SU-DHL-6 (cell line): Measurements from ENCODE around the gene OPRM1.

Experiments
- H2AFZ ChIP-seq: fragments of 200-600 bp; sonication (generic); 2 replicates; pipeline ENCODE4 v1.6.1; 2014; ENCODE audit warnings: low read depth, mild to moderate bottlenecking, moderate library complexity, mixed read lengths, antibody characterized with exemption, low read length; ENCODE audit not compliant: severe bottlenecking
- H3F3A ChIP-seq: fragments of 200-600 bp; shearing (Covaris generic); 2 replicates; pipeline ENCODE4 v1.6.0; 2016; ENCODE audit warnings: antibody characterized with exemption, mild to moderate bottlenecking; ENCODE audit not compliant: insufficient read depth
- H3K27ac ChIP-seq: fragments of 200-600 bp; sonication (generic); 2 replicates; pipeline ENCODE4 v1.5.1; 2016; ENCODE audit warnings: low read depth, mild to moderate bottlenecking, low read length, moderate library complexity, mixed read lengths
- H3K27me3 ChIP-seq: fragments of 200-600 bp; sonication (generic), shearing (Covaris generic); 2 replicates; pipeline ENCODE4 v1.6.0; 2014; ENCODE audit warnings: mild to moderate bottlenecking, low read length
- H3K36me3 ChIP-seq: fragments of 200-600 bp; sonication (generic); 2 replicates; pipeline ENCODE4 v1.6.1; 2014; ENCODE audit warnings: mild to moderate bottlenecking, low read length, mixed read lengths
- H3K4me2 ChIP-seq: fragments of 300-600, 200-600 bp; shearing (Covaris generic), sonication (generic); 2 replicates; pipeline ENCODE4 v1.6.0; 2014; ENCODE audit warnings: low read length, low read depth, mild to moderate bottlenecking; ENCODE audit not compliant: poor library complexity, severe bottlenecking
- H3K4me3 ChIP-seq: fragments of 200-600 bp; sonication (generic); 2 replicates; pipeline ENCODE4 v1.5.1; 2014; ENCODE audit warnings: antibody characterized with exemption, low read length, mild to moderate bottlenecking, mixed read lengths; ENCODE audit not compliant: insufficient read depth, poor library complexity, severe bottlenecking
- H3K79me2 ChIP-seq: fragments of 200-600 bp; sonication (generic); 2 replicates; pipeline ENCODE4 v1.6.1; 2014; ENCODE audit warnings: mild to moderate bottlenecking, low read length, moderate library complexity; ENCODE audit not compliant: insufficient read depth
- H3K9ac ChIP-seq: fragments of 200-600 bp; sonication (generic); 2 replicates; pipeline ENCODE4 v1.7.0; 2014; ENCODE audit warnings: mild to moderate bottlenecking, low read length
- H3K9me2 ChIP-seq: fragments of 200-600 bp; sonication (generic); replicated peaks from 2 replicates; pipeline ENCODE4 v1.6.1; 2014; ENCODE audit warnings: low read length; ENCODE audit not compliant: insufficient read depth
- H3K9me3 ChIP-seq: fragments of 200-600 bp; sonication (generic); 2 replicates; pipeline ENCODE4 v1.6.1; 2014; ENCODE audit warnings: low read length, mixed read lengths; ENCODE audit not compliant: insufficient read depth
- H4K20me1 ChIP-seq: fragments of 200-600 bp; sonication (generic); 2 replicates; pipeline ENCODE4 v1.6.1; 2014; ENCODE audit warnings: low read depth, mild to moderate bottlenecking, antibody characterized with exemption, low read length, moderate library complexity, mixed read lengths
- CTCF ChIP-seq: fragments of 200-600 bp; sonication (generic); IDR thresholded peaks from one replicate; pipeline ENCODE4 v1.5.1; 2017; ENCODE audit warnings: antibody characterized with exemption, mild to moderate bottlenecking, low read length, moderate library complexity; ENCODE audit not compliant: insufficient read depth, poor library complexity, severe bottlenecking
- EZH2phosphoT487 ChIP-seq: fragments of 200-600 bp; sonication (generic), shearing (Covaris generic); conservative IDR thresholded peaks from 2 replicates; pipeline ENCODE4 v1.6.1; 2018; ENCODE audit warnings: mild to moderate bottlenecking, antibody characterized with exemption, low read length, moderate library complexity, mixed read lengths

OPRM1 gene

GRCh38 chr6:154227862-154228520, 189.0 kb downstream of the OPRM1 start:
- H3K9me3 ChIP-seq: no peaks in the 10 kb centered on the region
- no peak overlapping the region for H3K27ac ChIP-seq
- no peaks in the 10 kb centered on the region for H3F3A ChIP-seq
- H2AFZ ChIP-seq: no peak overlapping the region
- no peaks in the 10 kb centered on the region for H4K20me1 ChIP-seq
- H3K79me2 ChIP-seq: no peaks in the 10 kb centered on the region
- H3K9ac ChIP-seq: no peak overlapping the region
- no peaks in the 10 kb centered on the region for H3K9me2 ChIP-seq
- no peak overlapping the region for H3K4me2 ChIP-seq
- H3K27me3 ChIP-seq: no peaks in the 10 kb centered on the region
- TF ChIP-seq CTCF: no peak
- H3K4me3 ChIP-seq: no peak overlapping the region
- H3K36me3 ChIP-seq: no peaks in the 10 kb centered on the region

- no peaks in the 10 kb centered on the region for H3K9me3 ChIP-seq
- TF ChIP-seq EZH2phosphoT487 (no peak), CTCF (no peak)
- H3K79me2 ChIP-seq: no peaks in the 10 kb centered on the region
These were observed 189.5 kb downstream of the OPRM1 start for GRCh38 chr6:154228521-154228905.

GRCh38 chr6:154229786-154230185, 190.7 kb downstream of the OPRM1 start:
- Histone ChIP-seq H3K9me3 (no peaks in the 10 kb centered on the region), H3F3A (no peaks in the 10 kb centered on the region), H3K9me2 (no peaks in the 10 kb centered on the region), H3K79me2 (no peaks in the 10 kb centered on the region), H3K4me3 (no peak overlapping the region), H3K9ac (no peak overlapping the region), H3K27ac (no peak overlapping the region), H2AFZ (no peak overlapping the region), H3K27me3 (no peaks in the 10 kb centered on the region), H3K36me3 (no peaks in the 10 kb centered on the region), H4K20me1 (no peaks in the 10 kb centered on the region), H3K4me2 (no peak overlapping the region)
- no peak for TF ChIP-seq CTCF
- no peak for TF ChIP-seq EZH2phosphoT487

More at GRCh38 chr6:154228521-154228905, 189.5 kb downstream of the OPRM1 start:
- H2AFZ ChIP-seq: no peak overlapping the region
- H3K36me3 ChIP-seq: no peaks in the 10 kb centered on the region
- no peaks in the 10 kb centered on the region for H4K20me1 ChIP-seq
- H3K4me3 ChIP-seq: no peak overlapping the region
- H3K9ac ChIP-seq: no peak overlapping the region
- no peak overlapping the region for H3K27ac ChIP-seq
- H3K4me2 ChIP-seq: no peak overlapping the region
- H3K27me3 ChIP-seq: no peaks in the 10 kb centered on the region
- no peaks in the 10 kb centered on the region for H3K9me2 ChIP-seq
- H3F3A ChIP-seq: no peaks in the 10 kb centered on the region
